ENCODE measurements around the gene C1RL.
A peak's percentile ranks its signal among the peaks of the same experiment; 100 is the strongest.
"Not testable (repeated sequence)": the region's sequence is repeated elsewhere in the genome, so short reads cannot be mapped to it uniquely, and the experiment has no call there.

The C1RL gene

DNA sequence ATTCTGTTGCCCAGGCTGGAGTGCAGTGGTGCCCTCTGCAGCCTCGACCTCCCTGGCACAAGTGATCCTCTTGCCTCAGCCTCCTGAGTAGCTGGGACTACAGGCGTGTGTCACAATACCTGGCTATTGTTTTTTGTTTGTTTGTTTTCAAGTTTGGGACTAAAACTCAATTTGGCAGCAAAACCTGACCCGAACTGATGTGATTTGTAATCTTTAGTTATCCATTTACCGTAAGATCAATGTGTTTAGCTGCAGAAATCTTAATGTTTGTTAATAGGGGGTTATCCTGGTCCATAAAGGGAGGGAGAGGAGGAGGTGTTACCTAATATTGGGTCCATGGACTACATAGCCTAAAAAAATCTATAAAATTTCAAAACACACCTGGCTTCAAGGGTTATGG is 49.2 kb downstream of the C1RL start:
- DNase-seq = no peak

DNA sequence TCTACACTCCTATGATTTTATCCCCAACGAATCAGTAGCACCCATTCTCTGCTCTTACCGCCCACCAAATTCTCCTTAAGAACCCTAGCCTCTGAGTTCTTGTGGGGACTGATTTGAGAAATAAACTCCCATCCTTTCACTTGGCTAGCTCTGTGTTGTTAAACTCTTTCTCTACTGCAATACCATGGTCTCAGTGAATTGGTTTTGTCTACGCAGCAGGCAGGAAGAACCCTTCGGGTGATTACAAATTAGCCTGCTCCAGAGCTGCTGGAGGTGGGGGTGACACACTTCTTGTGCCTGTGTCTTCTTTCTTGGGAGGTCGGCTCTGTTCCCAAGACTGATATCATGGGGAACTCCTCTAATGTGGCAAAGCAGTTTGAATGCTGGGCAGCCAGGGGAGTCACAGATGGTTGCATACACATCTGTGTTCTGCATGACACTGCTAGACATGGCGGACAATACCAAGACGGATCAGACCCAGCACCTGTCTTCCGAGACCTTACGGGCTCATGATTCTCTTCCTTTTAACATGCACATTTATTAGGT is 50.1 kb downstream of the C1RL start:
- no peak for DNase-seq

- peak; percentile 23 for DNase-seq
Observed at GRCh38 chr12:7058163-7058845, 50.7 kb downstream of the C1RL start.

DNA sequence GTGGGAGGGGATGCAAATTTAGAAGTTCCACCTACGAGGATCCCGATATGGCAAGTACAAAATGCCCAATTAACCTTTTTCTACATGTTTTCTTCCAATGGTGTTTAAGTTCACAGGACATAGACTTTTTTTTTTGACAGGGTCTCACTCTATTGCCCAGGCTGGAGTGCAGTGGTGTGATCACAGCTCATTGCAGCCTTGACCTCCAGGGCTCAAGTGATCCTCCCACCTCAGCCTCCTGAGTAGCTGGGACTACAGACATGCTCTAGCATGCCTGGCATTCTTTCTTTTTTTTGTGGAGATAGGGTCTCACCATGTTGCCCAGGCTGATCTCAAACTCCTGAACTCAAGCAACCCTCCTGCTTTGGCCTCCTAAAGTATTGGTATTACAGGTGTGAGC is 53.3 kb downstream of the C1RL start:
- not testable (repeated sequence) for DNase-seq

GRCh38 chr12:7054925-7055324 is 54.1 kb downstream of the C1RL start:
- DNase-seq = no peak

DNA sequence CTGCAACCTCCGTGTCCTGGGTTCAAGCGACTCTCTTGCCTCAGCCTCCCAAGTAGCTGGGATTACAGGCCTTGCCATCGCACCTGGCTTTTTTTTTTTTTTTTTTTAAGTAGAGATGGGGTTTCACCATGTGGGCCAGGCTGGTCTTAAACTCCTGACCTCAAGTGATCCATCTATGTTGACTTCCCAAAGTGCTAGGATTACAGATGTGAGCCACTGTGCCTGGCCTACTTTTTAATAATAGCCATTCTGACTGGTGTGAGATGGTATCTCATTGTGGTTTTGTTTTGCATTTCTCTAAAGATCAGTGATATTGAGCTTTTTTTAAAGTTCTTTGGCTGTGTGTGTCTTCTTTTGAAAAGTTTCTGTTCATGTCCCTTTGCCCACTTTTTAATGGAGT is 59.0 kb downstream of the C1RL start:
- not testable (repeated sequence) for DNase-seq

DNA sequence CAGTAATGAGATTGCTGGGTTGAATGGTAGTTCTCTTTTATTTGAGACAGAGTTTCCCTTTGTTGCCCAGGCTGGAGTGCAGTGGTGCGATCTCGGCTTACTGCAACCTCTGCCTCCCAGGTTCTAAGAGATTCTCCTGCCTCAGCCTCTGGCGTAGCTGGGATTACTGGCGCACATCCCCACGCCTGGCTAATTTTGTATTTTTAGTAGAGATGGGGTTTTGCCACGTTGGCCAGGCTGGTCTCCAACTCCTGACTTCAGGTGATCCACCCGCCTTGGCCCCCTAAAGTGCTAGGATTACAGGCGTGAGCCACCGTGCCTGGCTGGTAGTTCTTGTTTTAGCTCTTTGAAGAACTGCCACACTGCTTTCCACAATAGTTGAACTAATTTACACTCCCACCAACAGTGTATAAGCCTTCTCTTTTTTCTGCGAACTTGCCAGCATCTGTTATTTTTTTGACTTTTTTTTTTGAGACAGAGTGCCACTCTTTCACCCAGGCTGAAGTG is 59.5 kb downstream of the C1RL start:
- not testable (repeated sequence) for DNase-seq

DNA sequence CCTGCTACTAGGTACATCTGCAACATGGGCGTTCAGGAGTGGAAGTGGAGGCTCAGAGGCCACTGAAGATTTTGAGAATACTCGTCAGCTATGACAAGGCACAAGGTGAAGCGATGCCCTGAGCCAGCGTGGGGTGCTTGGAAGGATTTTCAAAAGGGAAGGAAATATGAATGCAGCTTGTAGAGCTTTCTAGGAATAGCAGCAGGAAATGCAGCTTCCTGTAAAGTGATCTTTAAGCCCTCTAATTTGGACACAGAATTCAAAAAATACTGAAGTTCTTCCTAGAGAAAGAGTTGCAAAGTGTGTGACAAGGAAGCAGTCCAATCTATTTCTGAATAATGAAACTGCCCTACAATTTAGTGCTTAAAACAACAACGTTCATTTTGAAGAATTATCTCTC is 61.7 kb downstream of the C1RL start:
- DNase-seq = peak; percentile 61

GRCh38 chr12:7046383-7047105 is 62.5 kb downstream of the C1RL start:
- no peak for DNase-seq

GRCh38 chr12:7045913-7046312 is 63.1 kb downstream of the C1RL start:
- DNase-seq = no peak

Data from GF-D8 (cell line).